RWPE2 (cell line): Measurements from ENCODE around the gene SYT7.

Experiments
- ATAC-seq: fragments of 200-7000 bp; cut with Tn5 transposase; 3 replicates; pipeline ENCODE4 v1.9.1; 2021; ENCODE audit warnings: low read depth
- DNase-seq: peaks from one replicate; pipeline ENCODE4 v3.0.0-alpha.2; 2020; ENCODE audit warnings: low spot score
- H3K27ac ChIP-seq: fragments of 450-650 bp; 2 replicates; pipeline ENCODE4 v1.5.1; 2017; ENCODE audit warnings: mild to moderate bottlenecking; ENCODE audit not compliant: poor library complexity, severe bottlenecking
- H3K27me3 ChIP-seq: fragments of 250-450 bp; sonication (Bioruptor Pico); 2 replicates; pipeline ENCODE4 v1.5.1; 2021; ENCODE audit warnings: mild to moderate bottlenecking, moderate library complexity; ENCODE audit not compliant: insufficient read depth, poor library complexity, severe bottlenecking
- H3K36me3 ChIP-seq: fragments of 250-450 bp; sonication (Bioruptor Pico); 2 replicates; pipeline ENCODE4 v1.5.1; 2020; ENCODE audit warnings: low read depth, mild to moderate bottlenecking, moderate library complexity
- H3K4me1 ChIP-seq: fragments of 250-450 bp; sonication (Bioruptor Pico); 2 replicates; pipeline ENCODE4 v1.5.1; 2021; ENCODE audit warnings: mild to moderate bottlenecking, moderate library complexity; ENCODE audit not compliant: insufficient read depth, poor library complexity, severe bottlenecking
- H3K4me3 ChIP-seq: fragments of 250-450 bp; sonication (Bioruptor Pico); 2 replicates; pipeline ENCODE4 v1.5.1; 2021; ENCODE audit warnings: mild to moderate bottlenecking, moderate library complexity; ENCODE audit not compliant: severe bottlenecking
- H3K9me3 ChIP-seq: fragments of 250-450 bp; sonication (Bioruptor Pico); 2 replicates; pipeline ENCODE4 v1.5.1; 2021; ENCODE audit warnings: mild to moderate bottlenecking, moderate library complexity; ENCODE audit not compliant: severe bottlenecking
- CTCF ChIP-seq: fragments of 450-650 bp; IDR thresholded peaks from one replicate; pipeline ENCODE4 v1.5.1; 2017; ENCODE audit warnings: mild to moderate bottlenecking, moderate library complexity; ENCODE audit not compliant: poor library complexity, severe bottlenecking

The SYT7 gene

GRCh38 chr11:61609000-61609979 is 28.4 kb upstream of the SYT7 start:
- H3K4me3 ChIP-seq, result no peak overlapping the region
- H3K4me1 ChIP-seq, result peaks cover 6% of the 10 kb centered on the region
- no peak for DNase-seq
- H3K9me3 ChIP-seq, result no peaks in the 10 kb centered on the region
- no peak overlapping the region for H3K27ac ChIP-seq
- H3K36me3 ChIP-seq, result no peaks in the 10 kb centered on the region
- H3K27me3 ChIP-seq, result no peaks in the 10 kb centered on the region
- no peak for TF ChIP-seq CTCF
- no peak for ATAC-seq

- no peak overlapping the region for H3K4me3 ChIP-seq
- H3K27me3 ChIP-seq, result no peaks in the 10 kb centered on the region
- DNase-seq (no peak), ATAC-seq (no peak)
- H3K4me1 ChIP-seq, result peaks cover 13% of the 10 kb centered on the region
- no peak for TF ChIP-seq CTCF
- H3K27ac ChIP-seq, result no peak overlapping the region
- H3K36me3 ChIP-seq, result no peaks in the 10 kb centered on the region
- no peaks in the 10 kb centered on the region for H3K9me3 ChIP-seq
These were observed 27.2 kb upstream of the SYT7 start for GRCh38 chr11:61607920-61608599.

GRCh38 chr11:61607426-61607825 is 26.6 kb upstream of the SYT7 start:
- Histone ChIP-seq H3K9me3 (no peaks in the 10 kb centered on the region), H3K36me3 (no peaks in the 10 kb centered on the region), H3K27me3 (no peaks in the 10 kb centered on the region), H3K4me1 (peaks cover 19% of the 10 kb centered on the region), H3K27ac (no peak overlapping the region), H3K4me3 (no peak overlapping the region)
- TF ChIP-seq CTCF, result no peak
- DNase-seq (no peak), ATAC-seq (no peak)

GRCh38 chr11:61603667-61604066 is 22.8 kb upstream of the SYT7 start:
- H3K27ac ChIP-seq, result peak overlapping the region; percentile 61
- H3K36me3 ChIP-seq, result no peaks in the 10 kb centered on the region
- no peak for DNase-seq
- no peaks in the 10 kb centered on the region for H3K9me3 ChIP-seq
- H3K4me3 ChIP-seq, result no peak overlapping the region
- no peak for TF ChIP-seq CTCF
- no peak for ATAC-seq
- H3K27me3 ChIP-seq, result no peaks in the 10 kb centered on the region
- peaks cover 19% of the 10 kb centered on the region for H3K4me1 ChIP-seq
